GM04504 (cell line): Measurements from ENCODE around the gene GBA2.

Experiments used
- DNase-seq: peaks from one replicate; pipeline ENCODE4 v3.0.0-alpha.2; 2012; ENCODE audit warnings: low read depth

GBA2 gene

GRCh38 chr9:35738186-35738585, 10.8 kb downstream of the GBA2 start:
- DNase-seq: no peak

GRCh38 chr9:35737143-35737542, 11.9 kb downstream of the GBA2 start:
- DNase-seq: no peak

- no peak for DNase-seq
These were observed 12.8 kb downstream of the GBA2 start for GRCh38 chr9:35736201-35736633.

GRCh38 chr9:35734096-35734495, 14.9 kb downstream of the GBA2 start:
- DNase-seq: no peak

GRCh38 chr9:35732800-35733541, 16.1 kb downstream of the GBA2 start:
- no peak for DNase-seq

- peak; percentile 99 for DNase-seq
These were observed 16.7 kb downstream of the GBA2 start, which contains the start of the genes CREB3 and TLN1 for GRCh38 chr9:35732185-35732799. CREB3 (plus strand) TSS chr9:35732666; CDS start chr9:35732773, 107 bp downstream. TLN1 (minus strand) TSS chr9:35732195; CDS start chr9:35725694, 6,501 bp downstream.

GRCh38 chr9:35731415-35732184, 17.4 kb downstream of the GBA2 start:
- DNase-seq: no peak

GRCh38 chr9:35730486-35730854, 18.6 kb downstream of the GBA2 start:
- no peak for DNase-seq

GRCh38 chr9:35729700-35730485, 19.1 kb downstream of the GBA2 start:
- DNase-seq: peak; percentile 75

GRCh38 chr9:35729101-35729500, 19.9 kb downstream of the GBA2 start:
- DNase-seq: no peak

GRCh38 chr9:35728041-35728971, 20.7 kb downstream of the GBA2 start:
- peak; percentile 80 for DNase-seq

- DNase-seq: no peak
These were observed 21.4 kb downstream of the GBA2 start for GRCh38 chr9:35727676-35728040.

- DNase-seq: no peak
These were observed 22.1 kb downstream of the GBA2 start for GRCh38 chr9:35726931-35727330.

- DNase-seq: no peak
These were observed 23.7 kb downstream of the GBA2 start for GRCh38 chr9:35725362-35725761.

- no peak for DNase-seq
These were observed 25.1 kb downstream of the GBA2 start for GRCh38 chr9:35723908-35724307.

GRCh38 chr9:35723426-35723825, 25.6 kb downstream of the GBA2 start:
- DNase-seq: no peak

GRCh38 chr9:35719546-35719945, 29.5 kb downstream of the GBA2 start:
- no peak for DNase-seq

- no peak for DNase-seq
These were observed 30.1 kb downstream of the GBA2 start for GRCh38 chr9:35718721-35719511.

- no peak for DNase-seq
These were observed 31.7 kb downstream of the GBA2 start for GRCh38 chr9:35717132-35717870.
